ENCODE data around the gene ENSA. TPM values are rescaled to one million over a fixed set of nuclear protein-coding genes. Genes with fewer than 3 reads are reported as not detected.
A peak's percentile ranks its signal among the peaks of the same experiment; 100 is the strongest.
"Not testable (repeated sequence)": the region's sequence is repeated elsewhere in the genome, so short reads cannot be mapped to it uniquely, and the experiment has no call there.

Gene ENSA
- 73.9 TPM for polyA plus RNA-seq

- Mint-ChIP-seq H3K4me1 (peaks cover 0 to 31% (median 19%) of the 10 kb centered on the region in 3 donors), H3K27me3 (no peaks in the 10 kb centered on the region), H3K9me3 (no peaks in the 10 kb centered on the region), H3K36me3 (no peaks in the 10 kb centered on the region), H3K4me3 (peak within 1 kb of the TSS in 1 of 4 donors; percentile 16), H3K27ac (no peak within 1 kb of the TSS)
Observed at GRCh38 chr1:150629115-150629928, at the start of gene ENSA. ENSA (minus strand) TSS chr1:150629612; CDS start chr1:150629470, 142 bp downstream.

- Mint-ChIP-seq H3K36me3 (peaks cover 6% of the 10 kb centered on the region), H3K27me3 (no peaks in the 10 kb centered on the region), H3K4me1 (peaks cover 4 to 10% (median 10%) of the 10 kb centered on the region in 3 donors), H3K9me3 (no peaks in the 10 kb centered on the region), H3K27ac (no peak overlapping the region), H3K4me3 (no peak overlapping the region)
Observed at GRCh38 chr1:150678988-150679387, 49.6 kb upstream of the ENSA start.

- H3K9me3 Mint-ChIP-seq: no peaks in the 10 kb centered on the region
- H3K36me3 Mint-ChIP-seq: no peaks in the 10 kb centered on the region
- H3K4me1 Mint-ChIP-seq: peaks cover 0 to 3% (median 0%) of the 10 kb centered on the region in 3 donors
- no peak overlapping the region for H3K4me3 Mint-ChIP-seq
- H3K27me3 Mint-ChIP-seq: no peaks in the 10 kb centered on the region
- H3K27ac Mint-ChIP-seq: no peak overlapping the region
Observed at GRCh38 chr1:150674881-150675280, 45.5 kb upstream of the ENSA start.

- H3K4me3 Mint-ChIP-seq: no peak overlapping the region
- H3K36me3 Mint-ChIP-seq: peaks cover 18% of the 10 kb centered on the region
- no peaks in the 10 kb centered on the region for H3K27me3 Mint-ChIP-seq
- H3K9me3 Mint-ChIP-seq: no peaks in the 10 kb centered on the region
- H3K4me1 Mint-ChIP-seq: peaks cover 4 to 12% (median 11%) of the 10 kb centered on the region in 3 donors
- H3K27ac Mint-ChIP-seq: no peak overlapping the region
Observed at GRCh38 chr1:150663321-150663720, 33.9 kb upstream of the ENSA start.

GRCh38 chr1:150662811-150663210 lies 33.4 kb upstream of the ENSA start:
- Mint-ChIP-seq H3K36me3 (peaks cover 19% of the 10 kb centered on the region), H3K9me3 (no peaks in the 10 kb centered on the region), H3K27ac (no peak overlapping the region), H3K27me3 (no peaks in the 10 kb centered on the region), H3K4me3 (no peak overlapping the region), H3K4me1 (peaks cover 4 to 12% (median 11%) of the 10 kb centered on the region in 3 donors)

- Mint-ChIP-seq H3K27ac (no peak overlapping the region), H3K4me3 (no peak overlapping the region), H3K9me3 (no peaks in the 10 kb centered on the region), H3K27me3 (no peaks in the 10 kb centered on the region), H3K36me3 (peaks cover 19% of the 10 kb centered on the region), H3K4me1 (peaks cover 4 to 12% (median 11%) of the 10 kb centered on the region in 3 donors)
Observed at GRCh38 chr1:150661156-150661555, 31.7 kb upstream of the ENSA start.

GRCh38 chr1:150660584-150660983 lies 31.2 kb upstream of the ENSA start:
- H3K27ac Mint-ChIP-seq: no peak overlapping the region
- H3K4me3 Mint-ChIP-seq: no peak overlapping the region
- H3K27me3 Mint-ChIP-seq: no peaks in the 10 kb centered on the region
- peaks cover 4 to 11% (median 6%) of the 10 kb centered on the region in 3 donors for H3K4me1 Mint-ChIP-seq
- peaks cover 19% of the 10 kb centered on the region for H3K36me3 Mint-ChIP-seq
- H3K9me3 Mint-ChIP-seq: no peaks in the 10 kb centered on the region

- peaks cover 20% of the 10 kb centered on the region for H3K36me3 Mint-ChIP-seq
- not testable (repeated sequence) for H3K27ac Mint-ChIP-seq, H3K27me3 Mint-ChIP-seq, H3K4me3 Mint-ChIP-seq, H3K9me3 Mint-ChIP-seq, H3K4me1 Mint-ChIP-seq
Observed at GRCh38 chr1:150657064-150657463, 27.7 kb upstream of the ENSA start.

GRCh38 chr1:150654635-150655034 lies 25.2 kb upstream of the ENSA start:
- not testable (repeated sequence) for H3K36me3 Mint-ChIP-seq, H3K27ac Mint-ChIP-seq, H3K4me1 Mint-ChIP-seq, H3K27me3 Mint-ChIP-seq, H3K9me3 Mint-ChIP-seq, H3K4me3 Mint-ChIP-seq

- no peak overlapping the region for H3K4me3 Mint-ChIP-seq
- no peaks in the 10 kb centered on the region for H3K9me3 Mint-ChIP-seq
- H3K36me3 Mint-ChIP-seq: peaks cover 13% of the 10 kb centered on the region
- no peaks in the 10 kb centered on the region for H3K27me3 Mint-ChIP-seq
- peaks cover 0 to 1% (median 0%) of the 10 kb centered on the region in 3 donors for H3K4me1 Mint-ChIP-seq
- H3K27ac Mint-ChIP-seq: peak overlapping the region in 1 of 3 donors; percentile 62
Observed at GRCh38 chr1:150650193-150650592, 20.8 kb upstream of the ENSA start.

- Mint-ChIP-seq H3K4me1 (peaks cover 0 to 1% (median 0%) of the 10 kb centered on the region in 3 donors), H3K9me3 (no peaks in the 10 kb centered on the region), H3K4me3 (no peak overlapping the region), H3K27ac (peak overlapping the region in 1 of 3 donors; percentile 62), H3K27me3 (no peaks in the 10 kb centered on the region), H3K36me3 (peaks cover 9% of the 10 kb centered on the region)
Observed at GRCh38 chr1:150649441-150650075, 20.1 kb upstream of the ENSA start.

GRCh38 chr1:150642296-150642695 lies 12.9 kb upstream of the ENSA start:
- H3K27ac Mint-ChIP-seq: no peak overlapping the region
- no peaks in the 10 kb centered on the region for H3K9me3 Mint-ChIP-seq
- no peak overlapping the region for H3K4me3 Mint-ChIP-seq

GRCh38 chr1:150641126-150641815 lies 11.9 kb upstream of the ENSA start:
- H3K4me3 Mint-ChIP-seq, H3K27ac Mint-ChIP-seq, H3K4me1 Mint-ChIP-seq, H3K27me3 Mint-ChIP-seq, H3K36me3 Mint-ChIP-seq, H3K9me3 Mint-ChIP-seq: not testable (repeated sequence)

More at GRCh38 chr1:150642296-150642695, 12.9 kb upstream of the ENSA start:
- H3K4me1 Mint-ChIP-seq: no peaks in the 10 kb centered on the region
- no peaks in the 10 kb centered on the region for H3K27me3 Mint-ChIP-seq
- H3K36me3 Mint-ChIP-seq: no peaks in the 10 kb centered on the region

- not testable (repeated sequence) for H3K36me3 Mint-ChIP-seq, H3K27ac Mint-ChIP-seq, H3K4me3 Mint-ChIP-seq, H3K9me3 Mint-ChIP-seq, H3K27me3 Mint-ChIP-seq
- peaks cover 11 to 12% (median 11%) of the 10 kb centered on the region in 3 donors for H3K4me1 Mint-ChIP-seq
Observed at GRCh38 chr1:150638430-150638829, 9.0 kb upstream of the ENSA start.

All from IgD-negative memory B cell (primary cell).